ENCODE data around the gene ASMTL. TPM values are rescaled to one million over a fixed set of nuclear protein-coding genes. Genes with fewer than 3 reads are reported as not detected.

Gene ASMTL
- total and polyA plus RNA-seq, 2 of the 13 experiments (the other 11 are each of a cell fraction or from before 2014, with no cell fraction given), result 5.6 to 16.3 TPM

- TF ChIP-seq NCOA2 (CRISPR knock-in tag; IDR thresholded peaks at IDR 0.05) (no peak), POLR2A (IDR thresholded peaks at IDR 0.05; ENCODE audit: insufficient read depth in 1 of 2, low read depth in 2 of 2, low read length in 2 of 2) (peak in 1 of 2 experiments; percentile 28; a peak in 1 of 4 replicates), KMT2B (CRISPR knock-in tag; IDR thresholded peaks at IDR 0.05) (no peak), ZBTB38 (CRISPR knock-in tag; IDR thresholded peaks at IDR 0.05) (no peak), REST (IDR thresholded peaks at IDR 0.05; ENCODE audit: borderline replicate concordance in 1 of 2, low read depth in 1 of 2, low read length in 2 of 2) (no peak), PRMT3 (CRISPR knock-in tag; IDR thresholded peaks at IDR 0.05; ENCODE audit: borderline replicate concordance, low read depth) (no peak), MIXL1 (CRISPR knock-in tag; IDR thresholded peaks at IDR 0.05) (no peak), MED1 (CRISPR knock-in tag; IDR thresholded peaks at IDR 0.05) (0 out of 2 replicates have a peak, but pooled peaks have one; percentile 4), KDM3A (CRISPR knock-in tag; IDR thresholded peaks at IDR 0.05; ENCODE audit: low read depth) (no peak), ZNF761 (CRISPR knock-in tag; conservative IDR thresholded peaks at IDR 0.05) (no peak), ZNF260 (CRISPR knock-in tag; IDR thresholded peaks at IDR 0.05; ENCODE audit: borderline replicate concordance, low read depth) (no peak), PREB (CRISPR knock-in tag; IDR thresholded peaks at IDR 0.05) (no peak), EED (CRISPR knock-in tag; IDR thresholded peaks at IDR 0.05) (no peak), NFE2L2 (IDR thresholded peaks at IDR 0.05; ENCODE audit: low read length) (no peak), ZNF556 (CRISPR knock-in tag; IDR thresholded peaks at IDR 0.05; ENCODE audit: borderline replicate concordance) (no peak), ARNT2 (CRISPR knock-in tag; IDR thresholded peaks at IDR 0.05; ENCODE audit: low read depth) (no peak), ZNF512 (CRISPR knock-in tag; IDR thresholded peaks at IDR 0.05) (no peak), ZNF33A (CRISPR knock-in tag; IDR thresholded peaks at IDR 0.05; ENCODE audit: borderline replicate concordance) (no peak), AFF4 (CRISPR knock-in tag; IDR thresholded peaks at IDR 0.05) (no peak)
These were observed 72.0 kb downstream of the ASMTL start (continued) for GRCh38 chrX:1380672-1381233.
